ENCODE results near the gene ULK2.
"Not testable (repeated sequence)": the region's sequence is repeated elsewhere in the genome, so short reads cannot be mapped to it uniquely, and the experiment has no call there.

The ULK2 gene

DNA sequence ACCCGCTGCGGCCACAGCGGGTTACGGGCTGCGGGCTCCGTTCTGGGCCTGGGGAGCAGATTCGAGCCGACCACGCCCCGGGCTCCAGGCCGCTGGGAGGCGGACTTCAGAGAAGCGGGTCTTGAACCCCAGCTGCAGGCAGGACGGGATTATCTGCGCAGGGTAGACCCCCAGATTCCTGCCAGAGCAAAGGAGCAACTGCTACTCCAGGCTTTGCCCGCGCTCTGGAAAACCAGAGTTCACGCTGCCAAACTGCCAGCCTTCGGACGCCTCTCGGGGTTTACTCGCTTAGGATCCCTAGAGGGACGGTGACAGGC is 301 bp upstream of the ULK2 start:
- TF ChIP-seq, protein P1, sequence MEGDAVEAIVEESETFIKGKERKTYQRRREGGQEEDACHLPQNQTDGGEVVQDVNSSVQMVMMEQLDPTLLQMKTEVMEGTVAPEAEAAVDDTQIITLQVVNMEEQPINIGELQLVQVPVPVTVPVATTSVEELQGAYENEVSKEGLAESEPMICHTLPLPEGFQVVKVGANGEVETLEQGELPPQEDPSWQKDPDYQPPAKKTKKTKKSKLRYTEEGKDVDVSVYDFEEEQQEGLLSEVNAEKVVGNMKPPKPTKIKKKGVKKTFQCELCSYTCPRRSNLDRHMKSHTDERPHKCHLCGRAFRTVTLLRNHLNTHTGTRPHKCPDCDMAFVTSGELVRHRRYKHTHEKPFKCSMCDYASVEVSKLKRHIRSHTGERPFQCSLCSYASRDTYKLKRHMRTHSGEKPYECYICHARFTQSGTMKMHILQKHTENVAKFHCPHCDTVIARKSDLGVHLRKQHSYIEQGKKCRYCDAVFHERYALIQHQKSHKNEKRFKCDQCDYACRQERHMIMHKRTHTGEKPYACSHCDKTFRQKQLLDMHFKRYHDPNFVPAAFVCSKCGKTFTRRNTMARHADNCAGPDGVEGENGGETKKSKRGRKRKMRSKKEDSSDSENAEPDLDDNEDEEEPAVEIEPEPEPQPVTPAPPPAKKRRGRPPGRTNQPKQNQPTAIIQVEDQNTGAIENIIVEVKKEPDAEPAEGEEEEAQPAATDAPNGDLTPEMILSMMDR (IDR thresholded peaks at IDR 0.05; ENCODE audit: low read depth, low read length): no peak
- DNase-seq (ENCODE audit: low read depth in 2 of 2): no peak
- peak overlapping the region; percentile 36 to 61 for H3K4me3 ChIP-seq (replicated peaks in 1 of 2; ENCODE audit: low read depth in 2 of 2, low read length in 2 of 2)

DNA sequence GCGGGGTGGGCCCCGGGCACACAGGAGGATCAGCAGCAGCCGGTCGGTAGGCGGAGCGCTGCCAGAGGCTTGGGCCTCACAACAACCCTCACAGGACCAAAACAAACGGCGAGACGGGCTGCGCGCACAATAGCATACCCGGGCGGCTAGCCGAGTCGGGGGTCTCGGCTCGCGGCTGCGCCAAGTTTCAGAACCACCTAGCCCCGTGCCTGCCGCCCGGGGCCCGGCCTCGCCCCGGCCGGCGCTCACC is 732 bp downstream of the ULK2 start:
- peak overlapping the region; percentile 61 to 63 for H3K4me3 ChIP-seq (replicated peaks in 1 of 2; ENCODE audit: low read depth in 2 of 2, low read length in 2 of 2)
- TF ChIP-seq, protein P1 (IDR thresholded peaks at IDR 0.05; ENCODE audit: low read depth, low read length): peak; percentile 47
- peak; percentile 62 to 69 for DNase-seq (ENCODE audit: low read depth in 2 of 2)

DNA sequence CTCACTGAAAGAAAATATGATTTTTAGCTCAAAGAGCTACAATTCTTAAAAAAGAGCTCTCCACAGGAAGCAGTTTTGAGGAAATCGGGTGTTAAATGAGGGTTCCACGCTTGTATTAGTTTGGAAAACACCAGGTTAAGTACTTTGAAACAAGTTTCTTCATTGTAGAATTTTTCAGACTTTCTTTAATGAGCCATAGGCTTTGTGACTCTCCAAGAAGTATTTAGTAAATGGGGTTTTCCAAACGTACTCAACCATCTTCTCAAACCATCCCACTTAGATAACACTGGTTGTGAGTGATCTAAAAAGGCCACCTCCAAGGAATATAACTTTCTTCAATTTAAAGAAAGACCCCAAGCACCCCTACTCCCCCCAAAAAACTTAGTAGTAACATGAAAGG is 2.7 kb downstream of the ULK2 start:
- H3K4me3 ChIP-seq (replicated peaks in 1 of 2; ENCODE audit: low read depth in 2 of 2, low read length in 2 of 2): no peak overlapping the region
- DNase-seq (ENCODE audit: low read depth in 2 of 2): no peak
- TF ChIP-seq, protein P1 (IDR thresholded peaks at IDR 0.05; ENCODE audit: low read depth, low read length): no peak

DNA sequence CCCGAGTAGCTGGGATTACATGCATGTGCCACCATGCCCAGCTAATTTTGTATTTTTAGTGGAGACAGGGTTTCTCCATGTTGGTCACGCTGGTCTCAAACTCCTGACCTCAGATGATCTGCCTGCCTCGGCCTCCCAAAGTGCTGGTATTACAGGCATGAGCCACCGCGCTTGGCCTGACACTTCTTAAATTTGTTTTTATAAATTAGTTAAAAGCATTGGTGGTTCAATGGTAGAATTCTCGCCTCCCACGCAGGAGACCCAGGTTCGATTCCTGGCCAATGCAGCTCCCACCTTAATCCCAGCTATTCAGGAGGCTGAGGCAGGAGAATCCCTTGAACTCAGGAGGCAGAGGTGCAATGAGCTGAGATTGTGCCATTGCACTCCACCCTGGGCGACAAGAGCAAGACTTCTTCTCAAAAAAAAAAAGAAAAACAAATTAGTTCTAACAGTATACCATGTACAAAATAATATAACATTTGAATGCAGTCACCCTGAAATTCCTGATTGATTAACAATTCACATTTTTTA is 7.0 kb downstream of the ULK2 start:
- not testable (repeated sequence) for H3K4me3 ChIP-seq (replicated peaks in 1 of 2; ENCODE audit: low read depth in 2 of 2, low read length in 2 of 2); DNase-seq (ENCODE audit: low read depth in 2 of 2)

DNA sequence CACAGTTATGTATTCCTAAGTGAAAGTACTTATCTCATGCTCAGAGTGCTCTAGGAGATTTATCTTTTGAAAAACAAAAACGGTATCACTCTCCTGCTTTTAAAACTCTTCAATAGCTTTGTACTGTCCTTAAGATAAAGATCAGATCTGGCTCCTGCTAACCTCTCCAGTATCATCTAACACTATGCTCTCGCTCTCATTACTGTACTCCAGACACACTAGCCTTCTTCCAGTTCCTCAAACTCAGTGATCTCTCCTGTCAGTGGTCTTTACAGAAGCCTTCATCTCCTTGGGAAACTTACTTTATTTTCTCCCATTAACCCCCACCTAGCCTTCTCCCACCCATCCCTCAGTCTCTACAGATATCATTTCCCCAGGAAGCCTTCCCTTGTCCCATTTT is 10.1 kb downstream of the ULK2 start:
- no peak for DNase-seq (ENCODE audit: low read depth in 2 of 2)
- no peak overlapping the region for H3K4me3 ChIP-seq (replicated peaks in 1 of 2; ENCODE audit: low read depth in 2 of 2, low read length in 2 of 2)
- TF ChIP-seq, protein P1 (IDR thresholded peaks at IDR 0.05; ENCODE audit: low read depth, low read length): no peak

DNA sequence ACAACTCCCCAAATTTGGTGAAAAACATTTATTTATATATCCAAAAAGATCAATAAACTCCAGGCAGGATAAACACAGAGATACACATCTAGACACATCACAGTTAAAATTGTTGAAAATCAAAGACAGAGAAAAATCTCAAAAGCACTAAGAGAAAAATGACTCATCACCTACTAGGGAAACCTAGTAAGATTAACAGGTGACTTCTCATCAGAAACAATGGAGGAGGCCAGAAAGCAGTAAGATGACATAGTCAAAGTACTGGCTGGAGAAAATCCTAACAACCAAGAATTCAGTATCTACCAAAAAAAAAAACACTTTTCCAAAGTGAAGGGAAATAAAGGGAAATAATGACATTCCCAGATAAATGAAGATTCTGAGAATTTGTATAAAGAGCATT is 33.8 kb downstream of the ULK2 start:
- DNase-seq (ENCODE audit: low read depth in 2 of 2): peak in 1 of 2 donors; percentile 13
- TF ChIP-seq, protein P1 (IDR thresholded peaks at IDR 0.05; ENCODE audit: low read depth, low read length): no peak
- H3K4me3 ChIP-seq (replicated peaks in 1 of 2; ENCODE audit: low read depth in 2 of 2, low read length in 2 of 2): no peak overlapping the region

DNA sequence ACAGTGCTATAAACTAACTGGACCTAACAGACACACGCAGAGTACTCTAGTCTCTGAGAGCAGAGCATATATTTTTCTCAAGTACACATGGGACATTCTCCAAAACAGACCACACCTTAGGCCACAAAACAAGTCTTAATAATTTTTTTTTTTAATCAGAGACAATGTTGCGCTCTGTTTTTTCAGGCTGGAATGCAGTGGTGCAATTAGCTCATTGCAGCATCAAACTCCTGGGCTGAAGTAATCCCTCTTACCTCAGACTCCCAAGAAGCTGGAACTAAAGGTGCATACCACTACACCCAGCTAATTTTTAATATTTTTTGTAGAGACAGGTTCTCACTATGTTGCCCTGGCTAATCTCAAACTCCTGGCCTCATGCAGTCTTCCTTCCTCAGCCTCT is 37.7 kb downstream of the ULK2 start:
- H3K4me3 ChIP-seq (replicated peaks in 1 of 2; ENCODE audit: low read depth in 2 of 2, low read length in 2 of 2): no peak overlapping the region
- TF ChIP-seq, protein P1 (IDR thresholded peaks at IDR 0.05; ENCODE audit: low read depth, low read length): no peak
- DNase-seq (ENCODE audit: low read depth in 2 of 2): peak in 1 of 2 donors; percentile 2

Measured in cardiac fibroblast (primary cell).